ENCODE results near the gene SEC16A. TPM values are rescaled to one million over a fixed set of nuclear protein-coding genes. Genes with fewer than 3 reads are reported as not detected.

Gene SEC16A
- total and polyA plus RNA-seq, 3 donors from 2014 or later: 67.8 to 103 (median 90.4) TPM

DNA sequence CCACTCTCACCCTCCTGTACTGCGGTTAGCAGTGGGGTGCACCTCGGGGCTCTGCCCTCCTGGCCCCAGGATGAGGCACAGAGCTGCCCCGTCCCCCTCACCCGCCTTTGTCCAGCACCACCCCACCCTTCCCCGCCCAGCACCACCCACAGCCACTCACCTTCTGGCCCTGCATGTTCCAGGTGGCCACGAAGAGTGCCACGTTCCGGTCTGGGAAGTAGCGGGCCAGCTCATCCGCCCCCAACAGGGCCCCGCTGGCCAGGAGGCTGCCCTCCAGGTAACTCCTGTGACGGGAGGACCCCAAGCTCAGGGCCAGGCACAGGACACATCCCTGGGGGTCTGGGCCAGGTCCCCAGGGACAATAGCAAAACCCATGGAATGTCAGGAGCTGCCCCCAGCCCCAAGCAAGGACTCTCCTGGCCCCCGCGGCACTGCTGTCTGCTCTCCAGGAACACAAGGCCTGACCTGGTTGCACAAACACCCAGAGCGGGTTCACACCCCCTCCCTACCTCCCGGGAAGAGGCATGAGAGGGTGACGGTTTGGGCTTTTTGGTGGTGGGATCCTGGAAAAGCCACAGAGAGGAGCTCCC, 48.2 kb downstream of the SEC16A start:
- no peak for DNase-seq
- H3K4me1 ChIP-seq: peaks cover 18% of the 10 kb centered on the region
- no peaks in the 10 kb centered on the region for H3K9me3 ChIP-seq
- no peak for TF ChIP-seq POLR2A (IDR thresholded peaks at IDR 0.05)
- no peaks in the 10 kb centered on the region for H3K36me3 ChIP-seq (ENCODE audit: low read depth, missing control alignments)
- H3K27ac ChIP-seq: no peak overlapping the region
- 79 to 91% methylated on average over 9 to 16 of the region's 17 CpGs for WGBS, 2 donors
- H3K4me3 ChIP-seq: no peak overlapping the region
- intact Hi-C loops (cut with DNase I; ENCODE audit: low total_unique reads): no loop called here
- H3K27me3 ChIP-seq: no peaks in the 10 kb centered on the region

DNA sequence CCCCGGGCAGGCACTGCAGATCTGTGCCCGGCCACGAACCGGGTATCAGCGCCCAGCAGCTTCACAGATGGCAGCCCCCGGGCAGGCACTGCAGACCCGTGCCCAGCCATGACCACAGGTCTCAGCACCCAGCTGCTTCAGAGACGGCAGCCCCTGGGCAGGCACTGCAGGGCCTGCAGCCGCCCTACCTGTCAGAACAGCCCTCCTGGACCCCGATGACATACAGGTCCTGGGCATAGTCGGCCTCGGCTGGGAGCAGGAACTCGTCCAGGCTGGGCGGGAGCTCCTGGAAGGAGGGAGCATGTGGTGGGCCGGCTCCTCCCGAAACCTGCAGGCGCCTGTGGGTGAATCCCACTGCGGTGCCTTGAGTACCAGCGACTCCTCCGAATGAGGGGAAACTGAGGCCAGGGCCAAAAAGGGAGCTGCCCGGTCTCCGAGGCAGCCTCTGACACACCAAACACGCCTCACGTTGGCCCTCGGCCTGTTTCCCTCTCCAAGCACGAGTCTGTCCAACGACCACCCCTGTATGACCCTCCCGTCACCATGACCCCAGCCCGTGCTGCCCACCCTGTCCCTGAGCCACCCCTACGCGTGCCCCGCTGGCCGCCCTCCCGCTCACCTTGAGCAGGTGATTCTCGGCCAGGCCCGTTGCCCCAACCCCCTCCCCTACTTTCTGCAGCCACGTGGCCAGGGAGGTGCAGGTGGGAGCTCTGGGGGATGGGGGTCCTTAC, 48.8 kb downstream of the SEC16A start:
- no peak overlapping the region for H3K4me3 ChIP-seq
- no peaks in the 10 kb centered on the region for H3K9me3 ChIP-seq
- no peaks in the 10 kb centered on the region for H3K27me3 ChIP-seq
- no peak overlapping the region for H3K27ac ChIP-seq
- intact Hi-C loops (cut with DNase I; ENCODE audit: low total_unique reads): no loop called here
- H3K36me3 ChIP-seq (ENCODE audit: low read depth, missing control alignments): no peaks in the 10 kb centered on the region
- H3K4me1 ChIP-seq: peaks cover 18% of the 10 kb centered on the region
- WGBS, 2 donors: 82 to 91% methylated on average over 12 to 37 of the region's 37 CpGs
- no peak for TF ChIP-seq POLR2A (IDR thresholded peaks at IDR 0.05)
- no peak for TF ChIP-seq CTCF (IDR thresholded peaks at IDR 0.05)
- DNase-seq: no peak

DNA sequence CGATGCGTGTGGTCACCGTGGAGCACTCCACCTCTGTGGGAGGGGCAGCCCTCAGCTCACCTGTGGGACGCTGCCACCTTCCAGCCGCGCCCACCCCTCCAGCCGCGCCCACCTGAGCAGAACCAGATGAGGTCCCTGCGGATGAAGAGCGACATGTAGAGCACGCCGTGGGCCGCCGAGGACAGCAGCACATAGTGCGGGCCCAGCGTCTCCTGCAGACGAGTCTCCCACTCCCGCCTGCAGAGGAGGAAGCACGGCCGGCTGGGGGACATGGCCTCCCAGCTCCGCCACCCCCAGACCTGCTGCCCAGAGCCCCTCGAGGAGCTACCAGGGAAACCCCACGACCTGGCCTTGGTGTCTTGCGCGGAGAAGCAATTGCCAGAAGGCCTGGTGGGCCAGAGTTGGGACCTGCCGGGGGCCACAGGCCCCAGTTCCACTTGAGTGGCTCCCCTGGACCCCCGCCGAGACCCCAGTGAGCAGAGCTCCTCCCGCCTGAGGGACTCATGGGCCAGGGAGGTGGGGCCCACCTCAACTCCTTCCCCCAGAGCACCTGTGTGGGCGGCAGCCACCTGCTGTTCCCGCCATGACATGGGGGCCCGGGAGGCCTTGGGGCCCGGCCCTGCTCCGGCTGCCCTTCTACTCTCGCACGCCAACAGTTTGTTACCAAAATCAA, 49.7 kb downstream of the SEC16A start:
- TF ChIP-seq POLR2A (IDR thresholded peaks at IDR 0.05) (no peak), CTCF (IDR thresholded peaks at IDR 0.05) (no peak)
- Histone ChIP-seq H3K9me3 (no peaks in the 10 kb centered on the region), H3K36me3 (ENCODE audit: low read depth, missing control alignments) (no peaks in the 10 kb centered on the region), H3K27ac (no peak overlapping the region), H3K4me3 (no peak overlapping the region), H3K27me3 (no peaks in the 10 kb centered on the region), H3K4me1 (peaks cover 13% of the 10 kb centered on the region)
- no peak for DNase-seq
- WGBS, 2 donors: 91 to 92% methylated on average over 20 to 36 of the region's 36 CpGs
- intact Hi-C loops (cut with DNase I; ENCODE audit: low total_unique reads): no loop called here

DNA sequence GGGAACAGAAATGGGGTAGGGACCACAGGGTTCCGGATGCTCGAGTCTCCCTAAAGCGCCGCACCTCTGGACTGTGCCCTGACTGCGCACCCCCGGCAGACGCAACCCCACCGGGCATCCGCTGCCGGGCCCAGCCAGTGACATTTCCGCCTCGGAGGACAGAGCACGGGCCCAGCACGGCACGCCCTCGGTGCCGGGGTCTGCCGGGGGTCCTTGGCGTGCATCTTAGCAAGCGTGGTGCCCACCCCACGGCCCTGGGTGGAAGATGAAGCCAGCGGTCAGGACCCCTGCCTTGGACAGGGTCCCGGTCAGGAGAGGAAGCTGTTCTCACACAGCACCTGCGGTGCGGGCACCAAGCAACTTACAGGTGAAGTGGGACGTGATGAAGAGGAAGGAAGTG, 50.2 kb downstream of the SEC16A start:
- WGBS, 2 donors: 91 to 92% methylated on average over 13 to 26 of the region's 26 CpGs
- no peak for TF ChIP-seq CTCF (IDR thresholded peaks at IDR 0.05)
- TF ChIP-seq POLR2A (IDR thresholded peaks at IDR 0.05): no peak
- peaks cover 7% of the 10 kb centered on the region for H3K4me1 ChIP-seq
- no peak overlapping the region for H3K4me3 ChIP-seq
- DNase-seq: no peak
- no peak overlapping the region for H3K27ac ChIP-seq
- H3K9me3 ChIP-seq: no peaks in the 10 kb centered on the region
- no peaks in the 10 kb centered on the region for H3K36me3 ChIP-seq (ENCODE audit: low read depth, missing control alignments)
- intact Hi-C loops (cut with DNase I; ENCODE audit: low total_unique reads): no loop called here
- no peaks in the 10 kb centered on the region for H3K27me3 ChIP-seq

DNA sequence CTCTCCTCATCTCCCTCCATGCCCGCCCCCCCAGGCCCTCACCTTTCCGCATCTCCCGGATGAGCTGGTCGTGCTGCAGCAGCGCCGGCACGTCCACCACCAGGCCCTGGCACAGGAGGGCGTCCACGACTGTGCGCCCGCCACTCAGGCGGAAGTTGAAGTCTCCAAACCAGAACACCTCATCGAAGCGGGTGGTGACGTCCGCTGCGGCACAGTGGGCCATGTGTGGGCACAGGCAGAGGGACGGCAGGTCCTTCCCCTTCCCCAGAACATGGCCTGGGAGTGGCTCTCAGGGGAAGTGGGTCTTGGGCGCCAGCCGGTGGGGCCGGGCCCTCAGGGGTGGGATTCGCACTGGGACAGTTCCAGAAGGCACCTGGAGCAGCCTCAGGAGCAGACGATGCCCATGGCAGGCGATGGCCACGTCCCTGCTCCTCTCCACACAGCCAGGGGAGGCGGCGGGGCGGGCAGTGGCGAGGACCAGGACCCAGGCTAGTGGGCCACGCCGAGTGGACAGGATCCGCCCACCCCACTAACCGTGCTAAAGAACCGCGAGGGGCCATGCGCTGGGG, 51.0 kb downstream of the SEC16A start:
- 90 to 93% methylated on average over 2 to 32 of the region's 36 CpGs for WGBS, 2 donors
- intact Hi-C loops (cut with DNase I; ENCODE audit: low total_unique reads): no loop called here
- H3K27ac ChIP-seq: no peak overlapping the region
- no peaks in the 10 kb centered on the region for H3K36me3 ChIP-seq (ENCODE audit: low read depth, missing control alignments)
- H3K4me1 ChIP-seq: no peaks in the 10 kb centered on the region
- H3K9me3 ChIP-seq: no peaks in the 10 kb centered on the region
- DNase-seq: no peak
- TF ChIP-seq POLR2A (IDR thresholded peaks at IDR 0.05) (no peak), CTCF (IDR thresholded peaks at IDR 0.05) (no peak)
- no peak overlapping the region for H3K4me3 ChIP-seq
- no peaks in the 10 kb centered on the region for H3K27me3 ChIP-seq
